ENCODE measurements around the gene SSBP3. TPM values are rescaled to one million over a fixed set of nuclear protein-coding genes. Genes with fewer than 3 reads are reported as not detected.

SSBP3 gene
- total RNA-seq, 1 experiment from 2014 or later: 26.5 TPM

GRCh38 chr1:54339126-54339525, 67.1 kb downstream of the SSBP3 start:
- intact Hi-C loops (cut with micrococcal nuclease; ENCODE audit: unreplicated experiment): no loop called here
- CTCF ChIA-PET: no interaction called here

GRCh38 chr1:54338464-54338863, 67.7 kb downstream of the SSBP3 start:
- no peak overlapping the region for H3K4me3 ChIP-seq
- no peaks in the 10 kb centered on the region for H3K9me3 ChIP-seq (ENCODE audit: insufficient read depth, low read depth)
- H2AFZ ChIP-seq: no peak overlapping the region
- no peak overlapping the region for H3K4me2 ChIP-seq
- CTCF ChIA-PET: no interaction called here
- H3K36me3 ChIP-seq (ENCODE audit: low read depth): no peaks in the 10 kb centered on the region
- no peak for TF ChIP-seq EZH2 (IDR thresholded peaks at IDR 0.05; ENCODE audit: low read depth)
- TF ChIP-seq CTCF (conservative IDR thresholded peaks at IDR 0.05): no peak
- no peak for DNase-seq
- H3F3A ChIP-seq (ENCODE audit: insufficient read depth, low read depth): no peaks in the 10 kb centered on the region
- BruUV-seq (replicated peaks): no TSS peak
- H3K4me1 ChIP-seq (replicated peaks; ENCODE audit: insufficient read depth): no peaks in the 10 kb centered on the region
- H3K27ac ChIP-seq: no peak overlapping the region
- no peaks in the 10 kb centered on the region for H3K27me3 ChIP-seq (ENCODE audit: insufficient read depth, low read depth)
- no peaks in the 10 kb centered on the region for H3K79me2 ChIP-seq (ENCODE audit: low read depth)
- POLR2A ChIA-PET (ENCODE audit: unreplicated experiment): no interaction called here
- intact Hi-C loops (cut with micrococcal nuclease; ENCODE audit: unreplicated experiment): no loop called here
- H3K9me2 ChIP-seq (ENCODE audit: insufficient read depth): no peaks in the 10 kb centered on the region
- no peaks in the 10 kb centered on the region for H4K20me1 ChIP-seq (ENCODE audit: insufficient read depth)

More at GRCh38 chr1:54339126-54339525, 67.1 kb downstream of the SSBP3 start:
- TF ChIP-seq EZH2 (IDR thresholded peaks at IDR 0.05; ENCODE audit: low read depth) (no peak), CTCF (conservative IDR thresholded peaks at IDR 0.05) (no peak)
- no peak overlapping the region for H3K27ac ChIP-seq
- no peaks in the 10 kb centered on the region for H3F3A ChIP-seq (ENCODE audit: insufficient read depth, low read depth)
- H3K27me3 ChIP-seq (ENCODE audit: insufficient read depth, low read depth): no peaks in the 10 kb centered on the region
- H3K79me2 ChIP-seq (ENCODE audit: low read depth): no peaks in the 10 kb centered on the region
- no peaks in the 10 kb centered on the region for H3K36me3 ChIP-seq (ENCODE audit: low read depth)
- no TSS peak for BruUV-seq (replicated peaks)
- H3K9me3 ChIP-seq (ENCODE audit: insufficient read depth, low read depth): no peaks in the 10 kb centered on the region
- H3K9me2 ChIP-seq (ENCODE audit: insufficient read depth): no peaks in the 10 kb centered on the region
- no peaks in the 10 kb centered on the region for H4K20me1 ChIP-seq (ENCODE audit: insufficient read depth)
- no peak overlapping the region for H2AFZ ChIP-seq
- DNase-seq: no peak
- H3K4me3 ChIP-seq: no peak overlapping the region
- POLR2A ChIA-PET (ENCODE audit: unreplicated experiment): no interaction called here
- H3K4me2 ChIP-seq: no peak overlapping the region
- no peaks in the 10 kb centered on the region for H3K4me1 ChIP-seq (replicated peaks; ENCODE audit: insufficient read depth)

GRCh38 chr1:54337928-54338327, 68.3 kb downstream of the SSBP3 start:
- no peak for DNase-seq
- TF ChIP-seq CTCF (conservative IDR thresholded peaks at IDR 0.05) (no peak), EZH2 (IDR thresholded peaks at IDR 0.05; ENCODE audit: low read depth) (no peak)
- Histone ChIP-seq H3K79me2 (ENCODE audit: low read depth) (no peaks in the 10 kb centered on the region), H2AFZ (no peak overlapping the region), H3K4me1 (replicated peaks; ENCODE audit: insufficient read depth) (no peaks in the 10 kb centered on the region), H3K27me3 (ENCODE audit: insufficient read depth, low read depth) (no peaks in the 10 kb centered on the region), H3K4me3 (no peak overlapping the region), H3K27ac (no peak overlapping the region), H3K4me2 (no peak overlapping the region), H3F3A (ENCODE audit: insufficient read depth, low read depth) (no peaks in the 10 kb centered on the region), H4K20me1 (ENCODE audit: insufficient read depth) (no peaks in the 10 kb centered on the region), H3K36me3 (ENCODE audit: low read depth) (no peaks in the 10 kb centered on the region), H3K9me2 (ENCODE audit: insufficient read depth) (no peaks in the 10 kb centered on the region), H3K9me3 (ENCODE audit: insufficient read depth, low read depth) (no peaks in the 10 kb centered on the region)
- ChIA-PET POLR2A (ENCODE audit: unreplicated experiment) (no interaction called here), CTCF (no interaction called here)
- intact Hi-C loops (cut with micrococcal nuclease; ENCODE audit: unreplicated experiment): no loop called here
- no TSS peak for BruUV-seq (replicated peaks)
